Activated T-cell treated with anti-CD3 and anti-CD28 coated beads, Interleukin-2, amount 50 U/mL, for 72 hours (primary cell): Measurements from ENCODE around the gene SULT1A3. TPM values are rescaled to one million over a fixed set of nuclear protein-coding genes. Genes with fewer than 3 reads are reported as not detected.
A peak's percentile ranks its signal among the peaks of the same experiment; 100 is the strongest.
"Not testable (repeated sequence)": the region's sequence is repeated elsewhere in the genome, so short reads cannot be mapped to it uniquely, and the experiment has no call there.

Source experiments
- ATAC-seq, 2 donors: fragments of 150-1000 bp; cut with Tn5 transposase; replicated peaks in 1 of 2; 2 replicates each; pipeline ENCODE4 v1.10.0; 2021; ENCODE audit warnings: moderate library complexity in 2 of 2, mild to moderate bottlenecking in 1 of 2
- DNase-seq, 2 donors: peaks; one replicate each; pipeline ENCODE4 v3.0.0; 2021 to 2022; ENCODE audit warnings: mixed read lengths in 1 of 2
- H3K27ac Mint-ChIP-seq: one replicate; pipeline ENCODE4 v1.8.0; 2022; ENCODE audit warnings: mild to moderate bottlenecking, moderate library complexity, mixed read lengths
- H3K27me3 Mint-ChIP-seq: one replicate; pipeline ENCODE4 v1.8.0; 2022; ENCODE audit warnings: low read depth, mixed read lengths
- H3K36me3 Mint-ChIP-seq, 2 donors: one replicate each; pipeline ENCODE4 v1.8.0; 2022; ENCODE audit warnings: mixed read lengths in 2 of 2, mild to moderate bottlenecking in 1 of 2; ENCODE audit not compliant: insufficient read depth in 2 of 2
- H3K4me1 Mint-ChIP-seq: one replicate; pipeline ENCODE4 v1.8.0; 2022; ENCODE audit warnings: low read depth, mixed read lengths
- H3K4me3 Mint-ChIP-seq, 2 donors: one replicate each; pipeline ENCODE4 v1.8.0; 2022; ENCODE audit warnings: mild to moderate bottlenecking in 2 of 2, mixed read lengths in 2 of 2, moderate library complexity in 2 of 2
- H3K9me3 Mint-ChIP-seq, 2 donors: one replicate each; pipeline ENCODE4 v1.8.0; 2022; ENCODE audit warnings: mixed read lengths in 2 of 2
- total RNA-seq, 2 donors: library from RNA; stranded (reverse); gene quantifications; one replicate each; pipeline ENCODE4 v1.2.3, GENCODE V29; 2022

Gene SULT1A3
- total RNA-seq, 2 donors from 2014 or later = 16.6 to 20.1 TPM

- H3K27ac Mint-ChIP-seq, H3K27me3 Mint-ChIP-seq, H3K9me3 Mint-ChIP-seq, H3K4me1 Mint-ChIP-seq, DNase-seq, H3K36me3 Mint-ChIP-seq, H3K4me3 Mint-ChIP-seq: not testable (repeated sequence)
- peak; percentile 87 to 90 for ATAC-seq
These were observed 5.4 kb upstream of the SULT1A3 start, which contains the start of the genes BOLA2B and SLX1A for GRCh38 chr16:30193615-30194014. TSS of gene BOLA2B (minus strand) at chr16:30193666. CDS start at chr16:30193595, 71 bp downstream. TSS of gene SLX1A (plus strand) at chr16:30193875. CDS start at chr16:30194085, 210 bp downstream.

DNA sequence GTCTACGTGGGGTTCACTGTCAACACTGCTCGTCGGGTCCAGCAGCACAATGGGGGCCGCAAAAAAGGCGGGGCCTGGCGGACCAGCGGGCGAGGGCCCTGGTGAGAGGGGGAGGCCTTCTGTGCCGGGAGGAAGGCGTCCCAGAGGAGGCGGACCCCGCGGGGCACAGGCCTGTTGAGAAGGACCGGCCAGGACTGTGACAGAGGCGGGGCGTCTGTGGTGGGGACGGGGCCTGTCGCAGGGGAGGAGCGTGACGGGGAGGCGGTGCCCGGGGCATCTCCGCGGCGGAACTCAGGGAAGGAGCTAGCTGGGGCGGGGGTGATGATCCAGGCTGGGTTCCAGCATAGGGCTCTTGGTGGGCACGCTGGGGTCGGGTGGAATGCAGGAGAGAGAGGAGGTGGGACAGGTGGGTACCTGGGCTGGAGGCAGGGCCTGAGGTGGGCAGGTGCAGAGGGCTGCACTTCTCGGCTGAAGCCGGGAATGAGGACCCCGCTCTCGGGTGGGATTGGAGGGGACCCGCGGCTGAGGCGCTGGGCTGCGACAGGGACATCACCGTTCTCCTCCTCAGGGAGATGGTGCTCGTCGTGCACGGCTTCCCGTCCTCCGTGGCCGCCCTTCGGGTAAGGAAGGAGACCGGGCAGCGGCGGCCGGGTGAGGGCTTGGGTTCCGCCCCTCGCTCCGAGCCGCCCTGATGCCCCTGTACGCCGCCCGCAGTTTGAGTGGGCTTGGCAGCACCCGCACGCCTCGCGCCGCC is 4.7 kb upstream of the SULT1A3 start:
- not testable (repeated sequence) for H3K9me3 Mint-ChIP-seq, H3K36me3 Mint-ChIP-seq, H3K27me3 Mint-ChIP-seq, H3K4me1 Mint-ChIP-seq, H3K27ac Mint-ChIP-seq, H3K4me3 Mint-ChIP-seq, DNase-seq
- peak; percentile 77 to 79 for ATAC-seq

DNA sequence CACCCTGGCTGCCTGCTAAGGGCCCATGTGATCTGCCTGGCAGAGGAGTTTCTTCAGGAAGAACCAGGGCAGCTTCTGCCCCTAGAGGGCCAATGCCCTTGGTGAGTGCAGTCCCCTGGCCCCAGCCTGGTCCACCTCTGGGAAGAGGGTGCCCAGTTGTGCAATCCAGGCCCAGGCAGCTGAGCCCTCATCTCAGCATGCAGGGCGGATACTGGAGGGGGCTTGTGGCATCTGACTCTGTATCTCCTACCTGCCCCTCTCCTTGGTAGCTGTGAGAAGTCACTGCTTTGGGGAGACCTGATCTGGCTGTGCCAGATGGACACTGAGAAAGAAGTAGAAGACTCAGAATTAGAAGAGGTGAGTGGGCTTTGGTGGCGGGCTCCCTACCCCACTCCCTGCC is 2.1 kb upstream of the SULT1A3 start:
- ATAC-seq, H3K4me1 Mint-ChIP-seq, H3K27me3 Mint-ChIP-seq, H3K9me3 Mint-ChIP-seq, H3K27ac Mint-ChIP-seq, DNase-seq, H3K36me3 Mint-ChIP-seq, H3K4me3 Mint-ChIP-seq: not testable (repeated sequence)

DNA sequence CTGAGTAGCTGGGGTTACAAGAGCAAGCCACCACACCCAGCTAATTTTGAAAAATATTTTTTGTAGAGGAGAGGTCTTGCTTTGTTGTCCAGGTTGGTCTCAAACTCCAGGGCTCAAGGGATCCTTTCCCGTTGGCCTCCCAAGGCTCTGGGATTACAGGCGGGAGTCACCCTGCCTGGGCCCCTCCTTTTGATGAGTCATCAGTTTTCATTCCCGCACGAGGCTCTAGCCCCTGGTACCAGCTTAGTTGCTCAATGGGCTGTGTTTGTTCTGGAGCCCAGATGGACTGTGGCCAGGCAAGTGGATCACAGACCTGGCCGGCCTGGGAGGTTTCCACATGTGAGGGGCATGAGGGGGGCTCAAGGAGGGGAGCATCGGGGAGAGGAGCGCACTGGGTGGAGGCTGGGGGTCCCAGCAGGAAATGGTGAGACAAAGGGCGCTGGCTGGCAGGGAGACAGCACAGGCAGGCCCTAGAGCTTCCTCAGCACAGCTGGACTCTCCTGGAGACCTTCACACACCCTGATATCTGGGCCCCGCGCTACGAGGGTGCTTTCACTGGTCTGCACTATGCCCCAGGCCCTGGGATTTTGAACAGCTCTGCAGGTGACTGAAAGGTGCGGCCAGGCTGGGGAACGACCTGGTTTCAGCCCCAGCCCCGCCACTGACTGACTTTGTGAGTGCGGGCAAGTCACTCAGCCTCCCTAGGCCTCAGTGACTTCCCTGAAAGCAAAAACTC is 721 bp downstream of the SULT1A3 start:
- not testable (repeated sequence) for H3K4me3 Mint-ChIP-seq, H3K9me3 Mint-ChIP-seq, DNase-seq, ATAC-seq, H3K36me3 Mint-ChIP-seq, H3K4me1 Mint-ChIP-seq, H3K27me3 Mint-ChIP-seq, H3K27ac Mint-ChIP-seq

DNA sequence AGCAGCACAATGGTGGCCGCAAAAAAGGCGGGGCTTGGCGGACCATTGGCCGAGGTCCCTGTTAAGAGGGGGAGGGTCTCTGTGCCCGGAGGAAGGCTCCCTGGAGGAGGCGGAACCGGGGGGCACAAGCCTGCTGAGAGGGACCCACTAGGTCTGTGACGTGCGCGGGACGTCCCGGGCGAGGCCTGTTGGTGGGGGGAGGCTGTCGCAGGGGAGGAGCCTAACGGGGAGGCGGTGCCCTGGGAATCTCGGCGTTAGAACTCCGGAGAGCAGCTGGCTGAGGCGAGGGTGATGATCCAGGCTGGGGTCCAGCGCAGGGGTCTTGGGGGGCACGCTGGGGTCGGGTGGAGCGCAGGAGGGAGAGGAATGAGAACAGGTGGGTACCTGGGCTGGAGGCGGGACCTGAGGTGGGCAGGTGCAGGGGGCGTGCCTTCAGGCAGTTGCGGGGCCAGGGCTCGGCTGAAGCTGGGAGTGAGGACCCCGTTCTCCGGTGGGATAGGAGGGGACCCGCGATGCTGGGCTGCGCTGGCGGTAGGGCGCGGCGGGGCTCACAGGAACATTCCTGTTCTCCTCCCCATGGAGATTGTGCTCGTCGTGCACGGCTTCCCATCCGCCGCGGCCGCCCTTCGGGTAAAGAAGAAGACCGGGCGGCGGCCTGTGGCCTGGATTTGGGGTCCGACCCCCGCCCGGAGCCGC is 6.6 kb downstream of the SULT1A3 start:
- not testable (repeated sequence) for H3K4me3 Mint-ChIP-seq, H3K36me3 Mint-ChIP-seq, H3K27ac Mint-ChIP-seq, H3K9me3 Mint-ChIP-seq, H3K4me1 Mint-ChIP-seq, H3K27me3 Mint-ChIP-seq
- ATAC-seq = peak; percentile 42 to 61
- peak in 1 of 2 donors; percentile 15 for DNase-seq

GRCh38 chr16:30206252-30206651 is 7.2 kb downstream of the SULT1A3 start:
- not testable (repeated sequence) for H3K4me3 Mint-ChIP-seq, H3K4me1 Mint-ChIP-seq

GRCh38 chr16:30207063-30207704 is 8.1 kb downstream of the SULT1A3 start:
- DNase-seq, H3K4me3 Mint-ChIP-seq, H3K36me3 Mint-ChIP-seq, H3K9me3 Mint-ChIP-seq, H3K27ac Mint-ChIP-seq, H3K4me1 Mint-ChIP-seq, H3K27me3 Mint-ChIP-seq: not testable (repeated sequence)
- peak; percentile 41 to 54 for ATAC-seq

More at GRCh38 chr16:30206252-30206651, 7.2 kb downstream of the SULT1A3 start:
- H3K27ac Mint-ChIP-seq, H3K27me3 Mint-ChIP-seq, H3K36me3 Mint-ChIP-seq, H3K9me3 Mint-ChIP-seq, DNase-seq: not testable (repeated sequence)
- ATAC-seq = peak; percentile 57 to 62

- not testable (repeated sequence) for H3K4me3 Mint-ChIP-seq, H3K4me1 Mint-ChIP-seq, H3K9me3 Mint-ChIP-seq, H3K27me3 Mint-ChIP-seq, H3K27ac Mint-ChIP-seq, H3K36me3 Mint-ChIP-seq, ATAC-seq
- DNase-seq = peak in 1 of 2 donors; percentile 19
These were observed 10.0 kb downstream of the SULT1A3 start for GRCh38 chr16:30209032-30209431.

DNA sequence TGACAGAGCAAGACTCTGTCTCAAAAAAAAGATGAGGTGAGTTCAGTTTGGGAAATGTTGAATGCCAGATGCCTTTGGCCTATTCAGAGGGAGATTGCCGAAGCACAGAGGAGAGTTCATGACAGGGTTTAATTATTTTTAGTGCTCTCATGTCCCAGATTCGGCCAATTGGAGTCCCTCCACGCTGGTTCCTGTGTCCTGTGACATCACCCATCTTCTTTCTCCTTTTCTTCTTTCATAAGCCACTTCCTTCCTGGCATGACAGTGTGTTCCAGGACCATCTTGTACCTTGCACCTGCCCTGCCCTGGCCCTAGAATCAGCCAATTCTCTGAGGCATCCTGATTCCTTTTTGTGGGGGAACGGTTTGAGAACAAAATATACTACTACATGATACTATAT is 12.4 kb downstream of the SULT1A3 start:
- not testable (repeated sequence) for H3K27me3 Mint-ChIP-seq, H3K27ac Mint-ChIP-seq, H3K9me3 Mint-ChIP-seq, H3K4me3 Mint-ChIP-seq, DNase-seq, H3K36me3 Mint-ChIP-seq, H3K4me1 Mint-ChIP-seq
- ATAC-seq = peak; percentile 14 to 59

- not testable (repeated sequence) for H3K27ac Mint-ChIP-seq, ATAC-seq, H3K36me3 Mint-ChIP-seq, H3K9me3 Mint-ChIP-seq, H3K4me1 Mint-ChIP-seq, H3K4me3 Mint-ChIP-seq, DNase-seq, H3K27me3 Mint-ChIP-seq
These were observed 18.0 kb downstream of the SULT1A3 start for GRCh38 chr16:30217082-30217481.

DNA sequence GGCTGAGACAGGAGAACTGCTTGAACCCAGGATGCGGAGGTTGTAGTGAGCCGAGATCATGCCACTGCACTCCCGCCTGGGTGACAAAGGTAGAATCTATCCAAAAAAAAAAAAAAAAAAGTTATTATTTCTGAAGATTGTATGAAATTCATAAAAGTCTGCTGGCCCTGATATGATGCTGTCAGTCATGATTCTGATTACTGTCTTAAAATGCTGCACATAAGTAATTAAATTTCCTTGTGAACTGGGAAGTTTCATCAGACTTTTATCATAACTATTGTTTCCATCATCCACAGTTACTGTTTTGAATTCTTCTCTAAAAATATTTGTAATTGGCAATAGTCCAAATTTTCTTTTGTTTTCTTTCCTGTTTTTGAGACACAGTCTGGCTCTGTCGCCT is 49.3 kb downstream of the SULT1A3 start, which contains the start of gene NPIPB13:
NPIPB13 (minus strand) TSS at position 101 of the 400 bp plus-strand sequence. CDS start 2,906 bp downstream, outside the sequence.
- H3K9me3 Mint-ChIP-seq, H3K27me3 Mint-ChIP-seq, H3K36me3 Mint-ChIP-seq, DNase-seq, H3K4me1 Mint-ChIP-seq, H3K4me3 Mint-ChIP-seq, ATAC-seq, H3K27ac Mint-ChIP-seq: not testable (repeated sequence)
